Measurements from ENCODE around the gene BLOC1S4.

Gene BLOC1S4

DNA sequence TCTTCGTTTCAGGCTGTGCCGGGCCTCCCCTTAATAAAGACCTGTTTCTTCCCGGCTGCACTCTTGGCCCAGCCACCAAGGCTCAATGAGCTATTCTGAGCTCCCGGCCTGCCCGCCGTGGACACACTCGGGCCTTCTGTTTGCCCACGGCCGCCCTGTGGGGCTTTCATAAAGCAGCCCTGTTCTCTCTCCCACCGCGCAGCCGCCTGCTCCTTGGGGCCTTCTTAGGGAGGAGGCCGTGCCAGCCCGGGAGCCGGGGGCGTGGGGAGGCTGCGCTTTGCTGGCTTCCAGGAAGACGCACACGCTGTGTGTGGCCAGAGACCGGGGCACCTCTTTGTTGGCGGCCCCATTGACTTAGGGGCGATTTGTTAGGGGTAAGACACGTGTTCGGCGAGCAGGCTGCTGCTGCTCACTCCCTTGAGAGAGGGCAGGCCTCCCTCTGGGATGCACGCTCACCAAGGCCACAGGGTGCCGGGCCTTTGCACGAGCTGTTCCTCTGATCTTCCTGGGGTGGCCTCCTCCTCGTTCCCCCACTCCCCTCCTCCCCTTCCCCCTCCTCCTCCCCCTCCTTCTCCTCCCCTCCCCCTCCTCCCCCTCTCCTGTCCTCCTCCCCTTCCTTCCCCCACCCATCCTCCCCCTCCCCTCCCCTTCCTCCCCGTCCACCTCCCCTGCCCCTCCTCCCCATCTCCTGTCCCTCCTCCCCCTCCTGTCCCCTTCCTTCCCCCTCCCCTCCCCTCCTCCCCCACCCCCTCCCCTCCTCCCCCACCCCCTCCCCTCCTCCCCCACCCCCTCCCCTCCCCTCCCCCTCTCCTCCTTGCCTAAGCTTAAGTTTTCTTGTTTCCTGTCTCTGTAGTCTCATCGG lies 11.3 kb downstream of the BLOC1S4 start:
- H3K4me3 ChIP-seq (ENCODE audit: low read depth, low read length): no peak overlapping the region
- no peak for DNase-seq (ENCODE audit: low read depth)
- TF ChIP-seq, protein P1, sequence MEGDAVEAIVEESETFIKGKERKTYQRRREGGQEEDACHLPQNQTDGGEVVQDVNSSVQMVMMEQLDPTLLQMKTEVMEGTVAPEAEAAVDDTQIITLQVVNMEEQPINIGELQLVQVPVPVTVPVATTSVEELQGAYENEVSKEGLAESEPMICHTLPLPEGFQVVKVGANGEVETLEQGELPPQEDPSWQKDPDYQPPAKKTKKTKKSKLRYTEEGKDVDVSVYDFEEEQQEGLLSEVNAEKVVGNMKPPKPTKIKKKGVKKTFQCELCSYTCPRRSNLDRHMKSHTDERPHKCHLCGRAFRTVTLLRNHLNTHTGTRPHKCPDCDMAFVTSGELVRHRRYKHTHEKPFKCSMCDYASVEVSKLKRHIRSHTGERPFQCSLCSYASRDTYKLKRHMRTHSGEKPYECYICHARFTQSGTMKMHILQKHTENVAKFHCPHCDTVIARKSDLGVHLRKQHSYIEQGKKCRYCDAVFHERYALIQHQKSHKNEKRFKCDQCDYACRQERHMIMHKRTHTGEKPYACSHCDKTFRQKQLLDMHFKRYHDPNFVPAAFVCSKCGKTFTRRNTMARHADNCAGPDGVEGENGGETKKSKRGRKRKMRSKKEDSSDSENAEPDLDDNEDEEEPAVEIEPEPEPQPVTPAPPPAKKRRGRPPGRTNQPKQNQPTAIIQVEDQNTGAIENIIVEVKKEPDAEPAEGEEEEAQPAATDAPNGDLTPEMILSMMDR (IDR thresholded peaks at IDR 0.05; ENCODE audit: low read depth, low read length, missing control alignments): no peak

DNA sequence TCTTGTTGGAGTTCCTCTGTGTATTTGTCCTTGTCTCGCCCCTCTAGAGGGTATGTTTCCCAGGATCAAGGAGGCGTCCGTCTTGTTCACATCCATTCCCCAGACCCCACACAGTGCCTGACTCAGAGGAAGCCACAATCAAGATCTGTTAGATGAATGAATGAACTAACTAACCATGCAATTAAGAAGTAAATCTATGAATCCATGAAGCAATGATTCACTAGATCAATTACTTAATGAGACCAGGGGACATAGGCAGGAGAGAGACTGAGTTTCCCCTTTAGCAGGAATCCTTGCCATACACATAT lies 11.9 kb downstream of the BLOC1S4 start:
- H3K4me3 ChIP-seq (ENCODE audit: low read depth, low read length): no peak overlapping the region
- no peak for DNase-seq (ENCODE audit: low read depth)
- TF ChIP-seq, protein P1 (IDR thresholded peaks at IDR 0.05; ENCODE audit: low read depth, low read length, missing control alignments): no peak

DNA sequence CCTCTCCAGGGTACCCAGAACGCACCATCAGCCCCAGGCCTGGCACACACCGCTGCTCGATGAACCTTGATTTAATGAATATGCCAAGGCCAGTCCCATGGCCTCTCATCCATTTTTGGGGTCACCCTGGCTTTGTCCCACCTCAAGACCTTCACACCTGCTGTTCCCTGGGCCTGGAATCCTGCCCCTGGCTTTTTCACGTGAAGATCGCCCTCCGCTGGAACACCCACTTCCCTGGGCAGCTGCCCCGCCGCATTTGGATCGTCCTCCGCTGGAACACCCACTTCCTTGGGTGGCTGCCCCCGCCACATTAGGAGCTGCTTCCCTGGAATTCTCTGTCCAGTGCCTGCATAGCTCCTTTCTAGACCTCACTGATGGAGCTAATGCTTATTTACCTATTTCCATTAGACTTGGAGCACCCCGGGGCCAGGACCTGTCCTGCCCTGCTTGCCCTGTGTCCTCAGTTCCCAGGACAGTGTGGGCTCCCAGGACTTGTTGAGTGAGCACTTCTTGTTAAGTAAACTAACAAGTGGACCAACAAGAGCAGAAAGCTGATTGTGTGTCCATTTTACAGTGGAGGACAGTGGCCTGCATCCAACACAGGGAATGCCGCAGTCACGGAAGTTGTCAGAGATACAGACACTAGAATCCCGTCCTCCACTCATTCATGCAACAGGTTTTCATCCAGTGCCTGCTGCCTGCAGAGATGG lies 12.5 kb downstream of the BLOC1S4 start:
- DNase-seq (ENCODE audit: low read depth): no peak
- TF ChIP-seq, protein P1 (IDR thresholded peaks at IDR 0.05; ENCODE audit: low read depth, low read length, missing control alignments): no peak
- no peak overlapping the region for H3K4me3 ChIP-seq (ENCODE audit: low read depth, low read length)

DNA sequence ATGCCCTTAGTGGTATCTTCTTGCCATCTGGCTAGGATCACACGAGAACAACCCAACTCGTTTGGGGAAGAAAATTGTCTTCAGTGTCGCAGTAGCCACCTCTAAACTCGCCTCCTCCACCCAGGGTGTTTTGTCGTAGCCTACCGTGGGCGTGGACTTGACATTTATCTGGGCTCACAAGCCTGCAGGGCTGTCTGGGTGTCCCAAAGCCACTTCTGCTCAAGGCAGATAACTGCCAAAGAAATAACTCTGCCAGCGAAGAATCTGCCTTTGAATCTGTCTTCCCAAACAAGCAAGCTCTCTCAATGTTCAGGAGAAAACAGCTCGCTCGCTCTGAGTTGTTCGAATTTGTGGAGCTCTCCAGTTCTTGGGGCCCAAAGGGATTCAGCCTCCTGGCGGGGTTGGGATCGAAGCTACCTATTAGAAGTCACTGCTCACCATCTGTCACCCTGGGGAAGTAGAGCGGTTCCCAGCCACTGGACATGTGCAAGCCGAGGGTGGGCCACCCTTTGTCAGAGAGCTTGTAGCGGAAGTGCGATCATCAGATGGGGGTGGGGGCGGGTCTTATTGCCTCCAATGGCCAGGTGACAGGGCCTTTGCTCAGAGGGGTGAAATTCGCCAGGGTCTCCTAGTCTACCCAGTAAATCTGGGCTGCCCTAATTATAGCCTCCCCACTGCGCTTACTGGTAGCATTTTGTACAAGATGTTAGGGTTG lies 14.8 kb downstream of the BLOC1S4 start:
- no peak for DNase-seq (ENCODE audit: low read depth)
- no peak overlapping the region for H3K4me3 ChIP-seq (ENCODE audit: low read depth, low read length)
- TF ChIP-seq, protein P1 (IDR thresholded peaks at IDR 0.05; ENCODE audit: low read depth, low read length, missing control alignments): no peak

DNA sequence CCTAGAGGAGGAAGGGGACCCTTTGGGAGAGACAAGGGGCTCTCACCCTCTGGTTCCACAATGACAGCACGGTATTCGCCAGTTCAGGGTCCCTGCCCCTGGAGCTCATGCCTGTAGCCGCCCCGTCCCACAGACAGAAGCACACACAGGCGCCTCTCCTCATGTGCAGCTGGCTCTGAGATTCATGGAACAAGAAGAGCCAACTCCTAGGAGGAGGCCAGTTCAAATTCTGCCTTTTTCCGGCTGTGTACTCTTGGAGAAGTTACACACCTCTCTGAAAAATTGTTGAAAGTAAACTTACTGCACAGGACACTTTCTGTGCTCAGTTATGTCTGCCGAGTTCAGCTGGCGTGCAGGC lies 15.3 kb downstream of the BLOC1S4 start:
- TF ChIP-seq, protein P1 (IDR thresholded peaks at IDR 0.05; ENCODE audit: low read depth, low read length, missing control alignments): no peak
- DNase-seq (ENCODE audit: low read depth): no peak
- H3K4me3 ChIP-seq (ENCODE audit: low read depth, low read length): no peak overlapping the region

DNA sequence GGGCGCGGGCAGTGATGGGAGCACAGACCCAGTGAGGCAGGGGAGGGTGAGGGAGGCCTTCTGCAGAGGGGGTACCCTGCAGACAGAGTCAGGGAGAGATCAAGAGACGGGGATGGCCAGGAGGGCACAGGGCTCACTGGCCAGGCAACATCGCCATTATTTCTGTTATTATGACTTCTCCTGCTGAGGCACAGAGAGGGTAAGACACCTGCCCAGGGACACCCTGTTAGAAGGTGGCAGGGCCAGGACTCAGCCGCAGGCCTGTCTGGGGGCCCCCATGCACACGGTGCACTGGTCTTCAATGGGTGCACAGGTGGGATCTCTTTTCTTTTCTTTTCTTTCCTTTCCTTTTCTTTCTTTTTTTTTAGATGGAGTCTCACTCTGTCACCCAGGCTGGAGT lies 15.8 kb downstream of the BLOC1S4 start:
- DNase-seq (ENCODE audit: low read depth): no peak
- H3K4me3 ChIP-seq (ENCODE audit: low read depth, low read length): no peak overlapping the region
- TF ChIP-seq, protein P1 (IDR thresholded peaks at IDR 0.05; ENCODE audit: low read depth, low read length, missing control alignments): no peak
